GM12891 (cell line): ENCODE results near the gene PHF3.
"Not testable (repeated sequence)": the region's sequence is repeated elsewhere in the genome, so short reads cannot be mapped to it uniquely, and the experiment has no call there.

Experiments
- DNase-seq: peaks from one replicate; pipeline ENCODE4 v3.0.0; 2011; ENCODE audit warnings: low spot score; ENCODE audit not compliant: insufficient read length
- FAIRE-seq: peaks from 2 replicates; lab custom pipeline; 2011; peaks lifted over from hg19 to GRCh38; lab: Jason Lieb, UNC
- PAX5 ChIP-seq: IDR thresholded peaks from 2 replicates; pipeline ENCODE4 v1.6.1; 2011; ENCODE audit warnings: low read length, moderate library complexity, mild to moderate bottlenecking; ENCODE audit not compliant: insufficient read depth, severe bottlenecking
- POLR2A ChIP-seq: IDR thresholded peaks from 2 replicates; pipeline ENCODE4 v1.6.1; 2011; ENCODE audit warnings: low read depth, low read length, control low read depth
- POLR2AphosphoS5 ChIP-seq: IDR thresholded peaks from 2 replicates; pipeline ENCODE4 v1.6.1; 2011; ENCODE audit warnings: low read depth, low read length, control low read depth
- POU2F2 ChIP-seq: IDR thresholded peaks from 2 replicates; pipeline ENCODE4 v1.6.1; 2011; ENCODE audit warnings: low read depth, mild to moderate bottlenecking, control low read depth, low read length, moderate library complexity
- SPI1 ChIP-seq: IDR thresholded peaks from 2 replicates; pipeline ENCODE4 v1.6.1; 2011; ENCODE audit warnings: low read depth, low read length, control low read depth
- TAF1 ChIP-seq: IDR thresholded peaks from 2 replicates; pipeline ENCODE4 v1.6.1; 2011; ENCODE audit warnings: low read depth, low read length, control low read depth

PHF3 gene

GRCh38 chr6:63730311-63730710, 94.7 kb downstream of the PHF3 start:
- FAIRE-seq (no peak), DNase-seq (no peak)
- TF ChIP-seq SPI1, result no peak
- TF ChIP-seq POU2F2, result no peak
- no peak for TF ChIP-seq POLR2AphosphoS5
- TF ChIP-seq TAF1, result no peak
- no peak for TF ChIP-seq PAX5
- no peak for TF ChIP-seq POLR2A

- TF ChIP-seq POU2F2 (no peak), PAX5 (no peak)
- DNase-seq (no peak), FAIRE-seq (no peak)
These were observed 96.3 kb downstream of the PHF3 start for GRCh38 chr6:63731930-63732329.

- no peak for TF ChIP-seq PAX5
- TF ChIP-seq SPI1, result no peak
- no peak for TF ChIP-seq POLR2AphosphoS5
- no peak for TF ChIP-seq POLR2A
- no peak for TF ChIP-seq POU2F2
- no peak for TF ChIP-seq TAF1
- DNase-seq (no peak), FAIRE-seq (no peak)
These were observed 96.7 kb downstream of the PHF3 start for GRCh38 chr6:63732336-63732735.

GRCh38 chr6:63734923-63735322, 99.3 kb downstream of the PHF3 start:
- TF ChIP-seq POU2F2, result no peak
- TF ChIP-seq POLR2A, result no peak
- no peak for TF ChIP-seq SPI1
- no peak for TF ChIP-seq TAF1
- no peak for TF ChIP-seq POLR2AphosphoS5
- no peak for TF ChIP-seq PAX5
- no peak for FAIRE-seq
- DNase-seq, result no peak

GRCh38 chr6:63738190-63738589, 102.6 kb downstream of the PHF3 start:
- DNase-seq, FAIRE-seq: not testable (repeated sequence)

- TF ChIP-seq POLR2AphosphoS5 (no peak), PAX5 (no peak), TAF1 (no peak), SPI1 (no peak), POLR2A (no peak), POU2F2 (no peak)
- DNase-seq (no peak), FAIRE-seq (no peak)
These were observed 103.6 kb downstream of the PHF3 start for GRCh38 chr6:63739094-63739687.

GRCh38 chr6:63740709-63741108, 105.1 kb downstream of the PHF3 start:
- TF ChIP-seq TAF1 (no peak), POLR2AphosphoS5 (no peak), POU2F2 (no peak), SPI1 (no peak)
- FAIRE-seq (no peak), DNase-seq (no peak)

GRCh38 chr6:63742060-63742459, 106.5 kb downstream of the PHF3 start:
- TF ChIP-seq TAF1, result no peak
- TF ChIP-seq PAX5, result no peak
- no peak for TF ChIP-seq POU2F2
- TF ChIP-seq POLR2AphosphoS5, result no peak
- TF ChIP-seq SPI1, result no peak
- TF ChIP-seq POLR2A, result no peak
- FAIRE-seq, result no peak
- DNase-seq, result no peak

GRCh38 chr6:63743691-63744090, 108.1 kb downstream of the PHF3 start:
- no peak for FAIRE-seq
- TF ChIP-seq POU2F2, result no peak
- no peak for TF ChIP-seq PAX5

GRCh38 chr6:63744810-63745209, 109.2 kb downstream of the PHF3 start:
- FAIRE-seq (no peak), DNase-seq (no peak)
- no peak for TF ChIP-seq POU2F2
- no peak for TF ChIP-seq POLR2A
- TF ChIP-seq SPI1, result no peak

More at GRCh38 chr6:63743691-63744090, 108.1 kb downstream of the PHF3 start:
- no peak for DNase-seq

- DNase-seq (no peak), FAIRE-seq (no peak)
- TF ChIP-seq POLR2AphosphoS5, result no peak
- TF ChIP-seq SPI1, result no peak
- no peak for TF ChIP-seq POLR2A
- TF ChIP-seq POU2F2, result no peak
- no peak for TF ChIP-seq PAX5
- TF ChIP-seq TAF1, result no peak
These were observed 110.2 kb downstream of the PHF3 start for GRCh38 chr6:63745784-63746183.
